ENCODE measurements around the gene KDM5A.

DNA sequence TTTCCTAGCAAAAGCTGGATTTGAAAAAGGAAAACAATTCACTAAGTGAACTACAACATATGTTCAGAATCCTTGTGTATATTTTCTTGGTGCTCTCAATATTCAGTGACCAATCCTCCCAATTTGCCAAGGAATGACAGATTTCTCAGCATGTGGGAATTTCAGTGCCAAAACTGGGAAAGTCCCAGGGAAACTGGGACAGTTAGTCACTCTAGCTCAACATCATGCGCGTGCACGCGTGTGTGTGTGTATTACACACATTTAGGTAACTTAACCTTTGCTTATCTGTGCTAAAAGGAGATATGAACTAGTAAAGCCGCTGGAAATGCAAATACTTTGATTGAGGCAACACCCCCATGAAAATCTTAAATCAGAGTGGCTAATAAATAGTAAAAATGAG, 100.4 kb downstream of the KDM5A start:
- TF ChIP-seq, protein P1, sequence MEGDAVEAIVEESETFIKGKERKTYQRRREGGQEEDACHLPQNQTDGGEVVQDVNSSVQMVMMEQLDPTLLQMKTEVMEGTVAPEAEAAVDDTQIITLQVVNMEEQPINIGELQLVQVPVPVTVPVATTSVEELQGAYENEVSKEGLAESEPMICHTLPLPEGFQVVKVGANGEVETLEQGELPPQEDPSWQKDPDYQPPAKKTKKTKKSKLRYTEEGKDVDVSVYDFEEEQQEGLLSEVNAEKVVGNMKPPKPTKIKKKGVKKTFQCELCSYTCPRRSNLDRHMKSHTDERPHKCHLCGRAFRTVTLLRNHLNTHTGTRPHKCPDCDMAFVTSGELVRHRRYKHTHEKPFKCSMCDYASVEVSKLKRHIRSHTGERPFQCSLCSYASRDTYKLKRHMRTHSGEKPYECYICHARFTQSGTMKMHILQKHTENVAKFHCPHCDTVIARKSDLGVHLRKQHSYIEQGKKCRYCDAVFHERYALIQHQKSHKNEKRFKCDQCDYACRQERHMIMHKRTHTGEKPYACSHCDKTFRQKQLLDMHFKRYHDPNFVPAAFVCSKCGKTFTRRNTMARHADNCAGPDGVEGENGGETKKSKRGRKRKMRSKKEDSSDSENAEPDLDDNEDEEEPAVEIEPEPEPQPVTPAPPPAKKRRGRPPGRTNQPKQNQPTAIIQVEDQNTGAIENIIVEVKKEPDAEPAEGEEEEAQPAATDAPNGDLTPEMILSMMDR (IDR thresholded peaks at IDR 0.05 in 8 of 11, conservative IDR thresholded peaks at IDR 0.05 in 3 of 11) = no peak
- TF ChIP-seq POLR2A (IDR thresholded peaks at IDR 0.05) (no peak), POLR2AphosphoS5 (IDR thresholded peaks at IDR 0.05) (no peak)

All from spleen (tissue), 7 donors.